Measurements from ENCODE around the gene PREX1. TPM values are rescaled to one million over a fixed set of nuclear protein-coding genes. Genes with fewer than 3 reads are reported as not detected.
A peak's percentile ranks its signal among the peaks of the same experiment; 100 is the strongest.

PREX1 gene
- total and polyA plus RNA-seq, 2 donors (not counting 1 experiment from before 2014, with no cell fraction given): 1.0 to 3.1 TPM

DNA sequence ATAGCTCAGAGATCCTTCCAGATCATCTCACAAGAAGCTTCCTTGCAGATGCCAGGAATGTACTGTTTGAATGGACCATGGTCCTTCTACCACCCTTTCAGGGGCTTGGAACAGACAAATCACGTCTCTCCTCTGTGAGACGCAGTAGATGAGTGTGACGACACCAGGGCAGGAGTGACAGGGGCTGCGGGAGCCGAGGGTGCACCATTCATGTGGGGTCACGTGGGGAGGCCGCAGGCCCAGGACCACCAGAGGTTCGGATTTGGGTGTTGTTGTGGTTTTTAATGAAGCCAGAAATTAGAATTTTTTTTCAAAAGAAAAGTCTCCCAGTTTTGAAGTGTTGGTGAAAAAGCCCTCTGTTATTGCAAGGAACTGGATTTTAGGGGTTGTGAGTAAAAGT lies 79.2 kb downstream of the PREX1 start:
- Histone ChIP-seq H2AFZ (ENCODE audit: low read length) (no peak overlapping the region), H3K79me2 (ENCODE audit: control insufficient read depth, insufficient read depth, low read length) (no peaks in the 10 kb centered on the region), H4K20me1 (ENCODE audit: control insufficient read depth, extremely low read depth, insufficient read depth, low read length) (no peaks in the 10 kb centered on the region), H3K36me3 (ENCODE audit: control insufficient read depth, insufficient read depth, low read length) (no peaks in the 10 kb centered on the region), H3K27me3 (ENCODE audit: control insufficient read depth, insufficient read depth, low read length) (peaks cover 2% of the 10 kb centered on the region), H3K4me2 (ENCODE audit: extremely low read depth, insufficient read depth, low read length) (no peak overlapping the region), H3K9me3 (ENCODE audit: control insufficient read depth, insufficient read depth, low read depth, low read length) (no peaks in the 10 kb centered on the region), H3K4me3 (replicated peaks in 1 of 4; ENCODE audit: control extremely low read depth in 1 of 4, insufficient read depth in 1 of 4, low read depth in 3 of 4, low read length in 4 of 4) (no peak overlapping the region), H3K4me1 (ENCODE audit: control insufficient read depth, extremely low read depth, insufficient read depth, low read length) (no peaks in the 10 kb centered on the region), H3K27ac (ENCODE audit: insufficient read depth, low read length) (no peak overlapping the region), H3K9ac (ENCODE audit: insufficient read depth, low read length) (no peak overlapping the region)
- DNase-seq (ENCODE audit: low read depth in 2 of 2): no peak
- no peak for TF ChIP-seq EZH2 (IDR thresholded peaks at IDR 0.05; ENCODE audit: low read length, missing control alignments)
- TF ChIP-seq, protein P1, sequence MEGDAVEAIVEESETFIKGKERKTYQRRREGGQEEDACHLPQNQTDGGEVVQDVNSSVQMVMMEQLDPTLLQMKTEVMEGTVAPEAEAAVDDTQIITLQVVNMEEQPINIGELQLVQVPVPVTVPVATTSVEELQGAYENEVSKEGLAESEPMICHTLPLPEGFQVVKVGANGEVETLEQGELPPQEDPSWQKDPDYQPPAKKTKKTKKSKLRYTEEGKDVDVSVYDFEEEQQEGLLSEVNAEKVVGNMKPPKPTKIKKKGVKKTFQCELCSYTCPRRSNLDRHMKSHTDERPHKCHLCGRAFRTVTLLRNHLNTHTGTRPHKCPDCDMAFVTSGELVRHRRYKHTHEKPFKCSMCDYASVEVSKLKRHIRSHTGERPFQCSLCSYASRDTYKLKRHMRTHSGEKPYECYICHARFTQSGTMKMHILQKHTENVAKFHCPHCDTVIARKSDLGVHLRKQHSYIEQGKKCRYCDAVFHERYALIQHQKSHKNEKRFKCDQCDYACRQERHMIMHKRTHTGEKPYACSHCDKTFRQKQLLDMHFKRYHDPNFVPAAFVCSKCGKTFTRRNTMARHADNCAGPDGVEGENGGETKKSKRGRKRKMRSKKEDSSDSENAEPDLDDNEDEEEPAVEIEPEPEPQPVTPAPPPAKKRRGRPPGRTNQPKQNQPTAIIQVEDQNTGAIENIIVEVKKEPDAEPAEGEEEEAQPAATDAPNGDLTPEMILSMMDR (conservative IDR thresholded peaks at IDR 0.05 in 1 of 2, IDR thresholded peaks at IDR 0.05 in 1 of 2; ENCODE audit: low read depth in 1 of 2, low read length in 2 of 2): no peak

DNA sequence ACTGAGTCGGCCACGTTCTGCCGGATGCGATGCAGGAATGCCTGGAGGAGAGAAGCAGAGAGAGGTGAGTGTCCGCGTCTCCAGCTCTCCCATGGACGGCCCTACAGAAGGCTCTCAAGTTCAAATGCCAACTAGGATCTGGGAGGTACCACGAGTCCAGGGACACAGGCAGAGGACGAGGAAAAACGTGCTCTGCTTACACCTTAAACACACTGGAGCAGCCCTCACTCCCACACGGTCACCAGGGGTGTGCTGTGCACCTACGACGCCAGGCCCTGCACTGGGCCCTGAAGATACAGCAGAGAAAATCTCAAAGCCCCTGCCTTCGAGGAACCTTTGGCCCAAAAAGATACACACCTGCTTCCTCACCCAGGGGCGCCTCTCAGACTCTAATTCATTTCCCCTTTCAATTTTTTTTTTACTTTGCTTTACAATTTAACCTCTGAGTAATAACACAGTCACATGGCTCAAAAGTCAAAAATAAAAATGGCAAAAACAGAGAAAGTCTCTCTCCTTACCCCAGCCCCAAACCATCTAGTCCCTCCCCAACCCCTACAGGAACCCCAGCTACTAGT lies 79.9 kb downstream of the PREX1 start:
- H3K4me1 ChIP-seq (ENCODE audit: control insufficient read depth, extremely low read depth, insufficient read depth, low read length): no peaks in the 10 kb centered on the region
- no peaks in the 10 kb centered on the region for H3K9me3 ChIP-seq (ENCODE audit: control insufficient read depth, insufficient read depth, low read depth, low read length)
- H2AFZ ChIP-seq (ENCODE audit: low read length): no peak overlapping the region
- no peaks in the 10 kb centered on the region for H3K79me2 ChIP-seq (ENCODE audit: control insufficient read depth, insufficient read depth, low read length)
- no peak overlapping the region for H3K4me2 ChIP-seq (ENCODE audit: extremely low read depth, insufficient read depth, low read length)
- H3K9ac ChIP-seq (ENCODE audit: insufficient read depth, low read length): no peak overlapping the region
- no peak overlapping the region for H3K27ac ChIP-seq (ENCODE audit: insufficient read depth, low read length)
- H3K27me3 ChIP-seq (ENCODE audit: control insufficient read depth, insufficient read depth, low read length): peaks cover 2% of the 10 kb centered on the region
- TF ChIP-seq EZH2 (IDR thresholded peaks at IDR 0.05; ENCODE audit: low read length, missing control alignments): no peak
- TF ChIP-seq, protein P1 (conservative IDR thresholded peaks at IDR 0.05 in 1 of 2, IDR thresholded peaks at IDR 0.05 in 1 of 2; ENCODE audit: low read depth in 1 of 2, low read length in 2 of 2): no peak
- H4K20me1 ChIP-seq (ENCODE audit: control insufficient read depth, extremely low read depth, insufficient read depth, low read length): no peaks in the 10 kb centered on the region
- H3K36me3 ChIP-seq (ENCODE audit: control insufficient read depth, insufficient read depth, low read length): no peaks in the 10 kb centered on the region
- H3K4me3 ChIP-seq (replicated peaks in 1 of 4; ENCODE audit: control extremely low read depth in 1 of 4, insufficient read depth in 1 of 4, low read depth in 3 of 4, low read length in 4 of 4): no peak overlapping the region
- no peak for DNase-seq (ENCODE audit: low read depth in 2 of 2)

DNA sequence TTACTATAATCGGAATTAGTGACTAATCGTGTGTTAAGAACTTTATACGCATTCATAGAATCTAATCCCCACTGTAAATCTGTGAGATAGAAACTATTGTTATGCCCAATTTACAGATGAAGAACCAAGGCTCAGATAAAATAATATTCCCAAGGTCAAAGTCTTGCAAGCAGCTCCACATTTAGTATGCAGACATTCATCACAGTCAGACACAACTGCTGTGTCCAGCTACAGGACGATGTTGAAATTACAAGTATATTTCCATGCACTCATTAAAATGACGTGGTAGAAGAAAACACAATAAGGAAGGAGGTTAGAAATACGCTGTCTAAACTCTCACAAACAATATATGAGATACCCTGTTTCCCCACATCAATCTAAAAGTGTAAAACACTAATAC lies 82.5 kb downstream of the PREX1 start:
- Histone ChIP-seq H3K27me3 (ENCODE audit: control insufficient read depth, insufficient read depth, low read length) (peaks cover 2% of the 10 kb centered on the region), H4K20me1 (ENCODE audit: control insufficient read depth, extremely low read depth, insufficient read depth, low read length) (no peaks in the 10 kb centered on the region), H3K9me3 (ENCODE audit: control insufficient read depth, insufficient read depth, low read depth, low read length) (no peaks in the 10 kb centered on the region), H3K79me2 (ENCODE audit: control insufficient read depth, insufficient read depth, low read length) (no peaks in the 10 kb centered on the region), H2AFZ (ENCODE audit: low read length) (no peak overlapping the region), H3K9ac (ENCODE audit: insufficient read depth, low read length) (no peak overlapping the region), H3K27ac (ENCODE audit: insufficient read depth, low read length) (no peak overlapping the region), H3K36me3 (ENCODE audit: control insufficient read depth, insufficient read depth, low read length) (no peaks in the 10 kb centered on the region), H3K4me1 (ENCODE audit: control insufficient read depth, extremely low read depth, insufficient read depth, low read length) (no peaks in the 10 kb centered on the region), H3K4me2 (ENCODE audit: extremely low read depth, insufficient read depth, low read length) (no peak overlapping the region), H3K4me3 (replicated peaks in 1 of 4; ENCODE audit: control extremely low read depth in 1 of 4, insufficient read depth in 1 of 4, low read depth in 3 of 4, low read length in 4 of 4) (no peak overlapping the region)
- no peak for TF ChIP-seq EZH2 (IDR thresholded peaks at IDR 0.05; ENCODE audit: low read length, missing control alignments)
- TF ChIP-seq, protein P1 (conservative IDR thresholded peaks at IDR 0.05 in 1 of 2, IDR thresholded peaks at IDR 0.05 in 1 of 2; ENCODE audit: low read depth in 1 of 2, low read length in 2 of 2): peak in 1 of 2 donors; percentile 18
- peak in 1 of 2 donors; percentile 28 for DNase-seq (ENCODE audit: low read depth in 2 of 2)

All from fibroblast of lung (primary cell).